ENCODE data around the gene RPH3AL. TPM values are rescaled to one million over a fixed set of nuclear protein-coding genes. Genes with fewer than 3 reads are reported as not detected.

RPH3AL gene
- total RNA-seq, 2 donors from 2014 or later, result 11.7 to 17.8 TPM

GRCh38 chr17:252456-252855 is 100.2 kb downstream of the RPH3AL start:
- TF ChIP-seq, protein P1, sequence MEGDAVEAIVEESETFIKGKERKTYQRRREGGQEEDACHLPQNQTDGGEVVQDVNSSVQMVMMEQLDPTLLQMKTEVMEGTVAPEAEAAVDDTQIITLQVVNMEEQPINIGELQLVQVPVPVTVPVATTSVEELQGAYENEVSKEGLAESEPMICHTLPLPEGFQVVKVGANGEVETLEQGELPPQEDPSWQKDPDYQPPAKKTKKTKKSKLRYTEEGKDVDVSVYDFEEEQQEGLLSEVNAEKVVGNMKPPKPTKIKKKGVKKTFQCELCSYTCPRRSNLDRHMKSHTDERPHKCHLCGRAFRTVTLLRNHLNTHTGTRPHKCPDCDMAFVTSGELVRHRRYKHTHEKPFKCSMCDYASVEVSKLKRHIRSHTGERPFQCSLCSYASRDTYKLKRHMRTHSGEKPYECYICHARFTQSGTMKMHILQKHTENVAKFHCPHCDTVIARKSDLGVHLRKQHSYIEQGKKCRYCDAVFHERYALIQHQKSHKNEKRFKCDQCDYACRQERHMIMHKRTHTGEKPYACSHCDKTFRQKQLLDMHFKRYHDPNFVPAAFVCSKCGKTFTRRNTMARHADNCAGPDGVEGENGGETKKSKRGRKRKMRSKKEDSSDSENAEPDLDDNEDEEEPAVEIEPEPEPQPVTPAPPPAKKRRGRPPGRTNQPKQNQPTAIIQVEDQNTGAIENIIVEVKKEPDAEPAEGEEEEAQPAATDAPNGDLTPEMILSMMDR (IDR thresholded peaks at IDR 0.05), result no peak
- no peak for TF ChIP-seq POLR2AphosphoS5 (IDR thresholded peaks at IDR 0.05)
- TF ChIP-seq POLR2A (IDR thresholded peaks at IDR 0.05), result no peak
- H3K36me3 ChIP-seq, result no peaks in the 10 kb centered on the region
- no peak overlapping the region for H3K4me3 ChIP-seq
- H3K27ac ChIP-seq, result no peak overlapping the region
- H3K4me1 ChIP-seq (replicated peaks), result no peaks in the 10 kb centered on the region
- H3K9me3 ChIP-seq, result no peaks in the 10 kb centered on the region
- intact Hi-C loops (cut with DNase I), result no loop called here
- no peaks in the 10 kb centered on the region for H3K27me3 ChIP-seq (replicated peaks; ENCODE audit: insufficient read depth)
- DNase-seq (ENCODE audit: low spot score), result no peak
- WGBS, result 90% methylated on average over 13 of the region's 13 CpGs

DNA sequence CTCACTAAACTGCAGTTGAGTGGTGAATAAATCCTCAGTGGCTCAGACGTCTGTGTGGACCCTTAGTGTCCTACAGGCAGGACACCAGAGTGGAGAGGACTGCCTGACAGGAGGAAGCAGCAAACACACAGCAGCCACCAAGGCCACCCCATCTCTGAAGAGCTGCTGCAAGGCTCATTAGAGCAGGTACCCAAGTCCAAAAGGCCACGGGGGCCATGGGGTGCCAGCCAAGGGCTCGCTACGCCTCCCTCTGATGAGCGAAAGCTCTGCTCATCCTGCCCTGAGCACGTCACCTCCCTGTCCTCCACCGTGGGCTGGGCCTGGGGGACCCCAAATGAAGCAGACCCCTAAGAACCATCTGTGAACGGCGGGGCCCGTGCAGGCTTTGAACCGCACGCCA is 101.1 kb downstream of the RPH3AL start:
- Histone ChIP-seq H3K9me3 (no peaks in the 10 kb centered on the region), H3K4me3 (no peak overlapping the region), H3K36me3 (no peaks in the 10 kb centered on the region), H3K27ac (no peak overlapping the region), H3K27me3 (replicated peaks; ENCODE audit: insufficient read depth) (no peaks in the 10 kb centered on the region), H3K4me1 (replicated peaks) (no peaks in the 10 kb centered on the region)
- TF ChIP-seq POLR2AphosphoS5 (IDR thresholded peaks at IDR 0.05), result no peak
- TF ChIP-seq POLR2A (IDR thresholded peaks at IDR 0.05), result no peak
- TF ChIP-seq, protein P1 (IDR thresholded peaks at IDR 0.05), result no peak
- WGBS, result 94% methylated on average over 12 of the region's 12 CpGs
- intact Hi-C loops (cut with DNase I), result no loop called here
- no peak for DNase-seq (ENCODE audit: low spot score)

DNA sequence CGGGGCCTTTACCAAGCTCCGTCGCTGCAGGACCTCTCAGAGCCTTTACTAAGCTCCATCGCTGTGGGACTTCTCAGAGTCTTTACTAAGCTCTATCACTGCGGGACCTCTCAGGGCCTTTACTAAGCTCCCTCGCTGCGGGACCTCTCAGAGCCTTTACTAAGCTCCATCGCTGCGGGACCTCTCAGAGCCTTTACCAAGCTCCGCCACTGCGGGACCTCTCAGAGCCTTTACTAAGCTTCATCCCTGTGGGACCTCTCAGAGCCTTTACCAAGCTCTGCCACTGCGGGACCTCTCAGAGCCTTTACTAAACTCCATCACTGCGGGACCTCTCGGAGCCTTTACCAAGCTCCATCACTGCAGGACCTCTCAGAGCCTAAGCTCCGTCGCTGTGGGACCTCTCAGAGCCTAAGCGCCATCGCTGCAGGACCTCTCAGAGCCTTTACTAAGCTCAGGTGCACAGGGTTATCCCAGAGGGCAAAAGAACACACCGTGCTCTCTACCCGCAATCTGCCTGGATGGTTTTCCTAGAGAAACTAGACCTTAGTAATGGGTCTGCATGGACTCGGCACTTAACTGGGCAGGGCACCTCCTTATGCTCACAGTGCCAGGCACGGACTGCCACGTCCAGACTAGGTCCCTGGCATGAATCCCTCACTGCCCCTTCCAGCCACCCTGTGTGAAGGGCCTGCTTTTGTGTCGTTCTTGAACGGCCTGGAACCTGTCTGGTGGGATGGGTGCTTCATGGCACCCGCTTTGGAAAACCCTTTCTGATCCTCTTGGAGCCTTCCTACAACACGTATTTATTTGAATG is 101.9 kb downstream of the RPH3AL start:
- 91% methylated on average over 27 of the region's 27 CpGs for WGBS
- Histone ChIP-seq H3K36me3 (no peaks in the 10 kb centered on the region), H3K4me1 (replicated peaks) (no peaks in the 10 kb centered on the region), H3K27ac (no peak overlapping the region), H3K4me3 (no peak overlapping the region), H3K9me3 (no peaks in the 10 kb centered on the region), H3K27me3 (replicated peaks; ENCODE audit: insufficient read depth) (no peaks in the 10 kb centered on the region)
- DNase-seq (ENCODE audit: low spot score), result no peak
- TF ChIP-seq POLR2A (IDR thresholded peaks at IDR 0.05), result no peak
- TF ChIP-seq POLR2AphosphoS5 (IDR thresholded peaks at IDR 0.05), result no peak
- intact Hi-C loops (cut with DNase I), result no loop called here

DNA sequence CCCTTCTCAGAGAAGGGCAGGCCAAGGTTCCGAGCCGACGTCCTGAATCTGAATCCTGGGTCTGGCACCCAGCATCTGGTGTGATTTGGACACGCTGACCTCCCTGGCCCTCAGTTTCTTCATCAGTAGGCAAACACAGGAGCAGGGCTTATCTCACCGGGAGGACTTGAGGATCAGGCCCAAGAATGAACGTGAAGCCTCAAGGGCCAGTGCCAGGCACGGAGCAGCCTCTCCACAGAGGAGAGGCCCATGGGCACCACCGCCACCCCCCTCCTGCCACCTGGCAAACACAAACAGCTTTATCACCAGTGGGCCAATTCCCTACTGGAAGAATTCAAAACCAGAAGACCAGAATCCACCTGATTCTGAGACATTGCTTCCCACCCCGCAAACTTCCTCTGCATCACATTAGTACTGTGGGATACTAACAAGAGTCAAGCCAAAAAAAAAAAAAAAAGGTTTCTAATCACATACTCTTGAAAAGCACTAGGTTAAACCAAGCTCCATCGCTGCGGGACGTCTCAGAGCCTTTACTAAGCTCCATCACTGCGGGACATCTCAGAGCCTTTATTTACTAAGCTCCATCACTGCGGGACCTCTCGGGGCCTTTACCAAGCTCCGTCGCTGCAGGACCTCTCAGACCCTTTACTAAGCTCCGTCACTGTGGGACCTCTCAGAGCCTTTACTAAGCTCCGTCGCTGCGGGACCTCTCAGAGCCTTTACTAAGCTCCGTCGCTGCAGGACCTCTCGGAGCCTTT is 103.2 kb downstream of the RPH3AL start:
- no peaks in the 10 kb centered on the region for H3K4me1 ChIP-seq (replicated peaks)
- DNase-seq (ENCODE audit: low spot score), result no peak
- 91% methylated on average over 24 of the region's 24 CpGs for WGBS
- H3K4me3 ChIP-seq, result no peak overlapping the region
- no peaks in the 10 kb centered on the region for H3K27me3 ChIP-seq (replicated peaks; ENCODE audit: insufficient read depth)
- intact Hi-C loops (cut with DNase I), result no loop called here
- H3K27ac ChIP-seq, result no peak overlapping the region
- TF ChIP-seq, protein P1 (IDR thresholded peaks at IDR 0.05), result no peak
- TF ChIP-seq POLR2A (IDR thresholded peaks at IDR 0.05) (no peak), POLR2AphosphoS5 (IDR thresholded peaks at IDR 0.05) (no peak)
- H3K36me3 ChIP-seq, result no peaks in the 10 kb centered on the region
- H3K9me3 ChIP-seq, result no peaks in the 10 kb centered on the region

DNA sequence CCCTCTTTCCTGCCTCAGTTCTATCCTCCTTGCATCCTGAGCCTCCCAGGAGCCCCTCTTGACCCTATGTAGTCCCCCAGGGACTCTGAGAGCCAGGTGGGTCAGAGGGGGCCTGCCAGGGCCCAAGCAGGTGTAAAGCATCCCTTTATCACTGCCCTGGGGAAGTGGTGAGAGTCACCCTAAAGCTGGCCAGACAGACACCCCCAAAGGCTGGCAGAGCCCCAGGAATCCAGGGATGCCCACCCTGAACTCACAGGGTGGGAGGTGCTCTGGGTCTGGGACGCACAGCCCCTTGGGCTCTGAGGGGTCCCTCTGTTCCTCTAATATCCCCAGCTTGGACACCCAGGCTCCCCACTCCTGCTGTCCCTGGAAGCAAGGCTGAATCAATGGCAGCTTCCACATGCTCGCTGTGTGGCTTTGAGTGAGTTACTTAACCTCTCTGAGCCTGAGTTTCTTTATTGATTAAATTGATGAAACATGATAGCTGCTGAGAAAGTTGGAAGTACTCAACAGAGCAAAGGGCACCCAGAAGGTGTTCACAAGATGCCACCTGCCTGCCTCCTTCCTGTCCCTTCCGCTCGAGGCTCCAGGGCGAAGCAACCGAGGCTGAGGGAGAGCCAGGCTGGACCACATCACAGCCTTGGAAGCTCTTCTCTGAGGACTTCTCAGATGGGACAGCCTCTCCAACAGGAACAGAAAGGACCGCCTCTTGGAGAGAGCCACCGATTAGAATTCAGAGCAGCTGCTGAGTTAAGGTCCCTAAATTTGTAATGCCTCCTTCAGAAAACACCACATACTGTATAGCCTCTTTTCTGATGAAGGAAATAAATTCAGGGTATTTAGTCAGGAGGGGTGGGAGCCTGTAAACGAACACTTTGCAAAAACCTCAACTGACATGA is 104.0 kb downstream of the RPH3AL start:
- H3K27ac ChIP-seq, result no peak overlapping the region
- no peaks in the 10 kb centered on the region for H3K27me3 ChIP-seq (replicated peaks; ENCODE audit: insufficient read depth)
- no peak overlapping the region for H3K4me3 ChIP-seq
- no peaks in the 10 kb centered on the region for H3K9me3 ChIP-seq
- intact Hi-C loops (cut with DNase I), result no loop called here
- H3K36me3 ChIP-seq, result no peaks in the 10 kb centered on the region
- no peaks in the 10 kb centered on the region for H3K4me1 ChIP-seq (replicated peaks)
- TF ChIP-seq POLR2A (IDR thresholded peaks at IDR 0.05), result no peak
- TF ChIP-seq POLR2AphosphoS5 (IDR thresholded peaks at IDR 0.05), result no peak
- TF ChIP-seq, protein P1 (IDR thresholded peaks at IDR 0.05), result no peak
- DNase-seq (ENCODE audit: low spot score), result no peak
- 89% methylated on average over 9 of the region's 9 CpGs for WGBS

Data from prostate gland (tissue), 2 donors.